ENCODE data around the gene KCNIP2. TPM values are rescaled to one million over a fixed set of nuclear protein-coding genes. Genes with fewer than 3 reads are reported as not detected.
A peak's percentile ranks its signal among the peaks of the same experiment; 100 is the strongest.

KCNIP2 gene
- total RNA-seq, 1 donor from 2014 or later = 30.0 TPM

DNA sequence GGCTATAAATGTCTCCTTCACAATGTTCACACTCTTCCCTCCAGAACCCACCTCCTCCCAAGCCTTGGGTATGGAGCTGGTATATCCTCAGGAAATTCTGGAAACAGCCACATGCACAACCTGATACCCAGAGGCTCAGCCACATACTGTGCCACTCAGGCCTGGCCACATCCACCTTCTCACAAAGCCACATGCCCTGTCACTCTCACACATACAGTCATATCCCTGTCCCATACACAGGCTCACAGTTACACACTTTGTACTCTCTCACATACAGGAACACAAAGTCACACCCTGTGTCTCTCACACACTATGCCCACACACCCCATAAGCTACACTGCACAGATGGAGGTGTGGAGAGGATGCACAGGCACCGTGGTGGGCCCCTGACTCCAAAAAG lies 10.1 kb downstream of the KCNIP2 start:
- Mint-ChIP-seq H3K27me3 (ENCODE audit: unreplicated experiment) (peaks cover 12% of the 10 kb centered on the region), H3K9me3 (ENCODE audit: unreplicated experiment) (peaks cover 10% of the 10 kb centered on the region), H3K36me3 (ENCODE audit: unreplicated experiment) (no peaks in the 10 kb centered on the region), H3K27ac (ENCODE audit: unreplicated experiment) (peak overlapping the region; percentile 67), H3K4me3 (ENCODE audit: unreplicated experiment) (no peak overlapping the region), H3K4me1 (ENCODE audit: low read depth, unreplicated experiment) (peaks cover 47% of the 10 kb centered on the region)
- no peak for DNase-seq
- TF ChIP-seq, protein P1, sequence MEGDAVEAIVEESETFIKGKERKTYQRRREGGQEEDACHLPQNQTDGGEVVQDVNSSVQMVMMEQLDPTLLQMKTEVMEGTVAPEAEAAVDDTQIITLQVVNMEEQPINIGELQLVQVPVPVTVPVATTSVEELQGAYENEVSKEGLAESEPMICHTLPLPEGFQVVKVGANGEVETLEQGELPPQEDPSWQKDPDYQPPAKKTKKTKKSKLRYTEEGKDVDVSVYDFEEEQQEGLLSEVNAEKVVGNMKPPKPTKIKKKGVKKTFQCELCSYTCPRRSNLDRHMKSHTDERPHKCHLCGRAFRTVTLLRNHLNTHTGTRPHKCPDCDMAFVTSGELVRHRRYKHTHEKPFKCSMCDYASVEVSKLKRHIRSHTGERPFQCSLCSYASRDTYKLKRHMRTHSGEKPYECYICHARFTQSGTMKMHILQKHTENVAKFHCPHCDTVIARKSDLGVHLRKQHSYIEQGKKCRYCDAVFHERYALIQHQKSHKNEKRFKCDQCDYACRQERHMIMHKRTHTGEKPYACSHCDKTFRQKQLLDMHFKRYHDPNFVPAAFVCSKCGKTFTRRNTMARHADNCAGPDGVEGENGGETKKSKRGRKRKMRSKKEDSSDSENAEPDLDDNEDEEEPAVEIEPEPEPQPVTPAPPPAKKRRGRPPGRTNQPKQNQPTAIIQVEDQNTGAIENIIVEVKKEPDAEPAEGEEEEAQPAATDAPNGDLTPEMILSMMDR (IDR thresholded peaks at IDR 0.05; ENCODE audit: partially characterized antibody, unreplicated experiment) = no peak

DNA sequence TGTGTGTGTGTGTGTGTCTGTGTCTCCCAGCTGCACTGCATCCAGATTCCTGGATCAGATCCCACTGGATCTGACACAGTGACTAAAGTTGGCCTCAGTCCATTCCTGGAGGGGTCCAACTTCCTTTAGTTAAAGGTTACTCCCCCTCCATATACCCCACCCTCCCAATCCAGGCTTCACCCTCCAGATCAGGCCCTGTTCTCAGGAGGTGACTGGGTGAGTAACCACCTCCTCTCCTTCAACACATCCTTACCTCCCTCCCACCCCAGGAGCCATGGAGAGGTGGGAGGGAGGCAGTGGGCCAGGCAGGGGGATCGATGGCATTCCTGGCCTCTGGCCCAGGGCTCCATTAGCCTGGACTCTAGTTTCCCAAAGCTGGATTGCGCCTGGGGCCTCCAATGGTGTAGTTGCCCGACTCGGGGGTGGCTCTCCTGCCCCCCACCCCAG lies 11.3 kb downstream of the KCNIP2 start:
- Mint-ChIP-seq H3K27ac (ENCODE audit: unreplicated experiment) (no peak overlapping the region), H3K4me3 (ENCODE audit: unreplicated experiment) (no peak overlapping the region), H3K36me3 (ENCODE audit: unreplicated experiment) (peaks cover 1% of the 10 kb centered on the region), H3K27me3 (ENCODE audit: unreplicated experiment) (peaks cover 12% of the 10 kb centered on the region), H3K9me3 (ENCODE audit: unreplicated experiment) (peaks cover 8% of the 10 kb centered on the region), H3K4me1 (ENCODE audit: low read depth, unreplicated experiment) (peaks cover 37% of the 10 kb centered on the region)
- TF ChIP-seq, protein P1 (IDR thresholded peaks at IDR 0.05; ENCODE audit: partially characterized antibody, unreplicated experiment) = no peak
- DNase-seq = no peak

DNA sequence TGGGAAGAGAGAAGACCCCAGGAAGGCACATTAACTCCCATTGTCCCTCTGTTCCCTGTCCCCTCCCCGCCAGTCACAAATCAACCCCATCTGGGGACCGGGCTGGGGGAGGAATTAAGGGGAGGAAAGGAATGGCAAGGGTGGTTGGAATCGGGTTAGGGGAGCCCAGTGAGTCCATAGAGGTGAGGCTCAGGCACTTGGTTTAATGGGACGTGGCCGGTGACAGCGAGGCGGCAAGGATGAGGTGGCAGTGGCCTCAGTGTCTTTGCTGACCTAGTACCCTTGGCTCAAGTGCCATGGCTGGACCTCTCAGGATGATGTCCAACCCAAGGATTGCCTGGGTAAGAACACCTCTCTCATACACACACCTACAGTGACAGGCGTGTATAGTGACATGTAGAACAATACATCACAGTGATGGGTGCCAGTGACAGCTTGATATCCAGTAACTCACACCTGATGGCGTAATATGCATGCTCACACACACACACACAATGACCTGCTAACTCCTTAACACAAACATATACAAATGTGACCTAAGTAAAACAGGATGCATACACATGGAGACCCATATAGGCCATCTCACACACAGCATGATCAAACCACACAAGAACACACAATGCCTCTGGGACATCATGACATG lies 12.3 kb downstream of the KCNIP2 start:
- Mint-ChIP-seq H3K4me1 (ENCODE audit: low read depth, unreplicated experiment) (peaks cover 37% of the 10 kb centered on the region), H3K4me3 (ENCODE audit: unreplicated experiment) (peak overlapping the region; percentile 86), H3K36me3 (ENCODE audit: unreplicated experiment) (peaks cover 5% of the 10 kb centered on the region), H3K27ac (ENCODE audit: unreplicated experiment) (peak overlapping the region; percentile 8), H3K9me3 (ENCODE audit: unreplicated experiment) (peaks cover 8% of the 10 kb centered on the region), H3K27me3 (ENCODE audit: unreplicated experiment) (peaks cover 12% of the 10 kb centered on the region)
- TF ChIP-seq, protein P1 (IDR thresholded peaks at IDR 0.05; ENCODE audit: partially characterized antibody, unreplicated experiment) = no peak
- DNase-seq = no peak

DNA sequence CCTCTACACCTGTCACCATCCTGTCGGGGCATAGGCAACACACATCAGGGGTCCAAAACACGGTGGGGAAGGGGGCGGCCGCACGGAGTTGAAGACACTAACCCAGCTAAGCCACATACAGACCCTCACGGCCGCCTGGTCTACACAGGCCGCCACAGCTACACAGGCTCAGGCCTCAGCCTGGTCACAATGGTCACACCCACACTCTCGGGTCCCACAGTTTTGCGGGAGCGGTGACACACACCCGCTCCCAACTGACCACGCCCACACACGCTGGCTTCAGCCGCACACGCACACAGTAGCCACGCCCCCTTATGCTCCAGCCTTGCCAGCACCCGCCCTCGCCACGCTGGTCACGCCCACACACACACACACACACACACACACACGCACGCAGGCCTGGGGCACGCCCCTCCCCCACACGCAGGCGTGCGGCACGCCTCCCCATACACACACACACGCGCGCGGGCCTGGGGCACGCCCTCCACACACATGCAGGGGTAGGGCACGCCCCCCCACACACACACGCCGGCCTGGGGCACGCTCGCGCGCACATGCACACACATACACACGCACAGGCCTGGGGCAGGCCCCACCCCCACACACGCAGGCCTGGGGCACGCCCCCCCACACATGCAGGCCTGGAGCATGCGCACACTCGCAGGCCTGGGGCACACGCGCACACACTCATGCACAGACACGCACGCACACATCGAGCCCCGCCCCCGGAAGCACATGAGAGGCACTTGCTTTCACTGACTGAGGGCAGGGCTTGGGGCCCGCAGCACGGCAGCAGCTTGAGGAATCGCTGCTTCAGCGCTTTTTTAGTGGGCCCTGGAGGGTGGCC lies 13.1 kb downstream of the KCNIP2 start:
- peak overlapping the region; percentile 86 for H3K4me3 Mint-ChIP-seq (ENCODE audit: unreplicated experiment)
- peaks cover 5% of the 10 kb centered on the region for H3K36me3 Mint-ChIP-seq (ENCODE audit: unreplicated experiment)
- peaks cover 31% of the 10 kb centered on the region for H3K4me1 Mint-ChIP-seq (ENCODE audit: low read depth, unreplicated experiment)
- TF ChIP-seq, protein P1 (IDR thresholded peaks at IDR 0.05; ENCODE audit: partially characterized antibody, unreplicated experiment) = no peak
- peak; percentile 87 for DNase-seq
- H3K27ac Mint-ChIP-seq (ENCODE audit: unreplicated experiment) = peak overlapping the region; percentile 82
- peaks cover 8% of the 10 kb centered on the region for H3K9me3 Mint-ChIP-seq (ENCODE audit: unreplicated experiment)
- H3K27me3 Mint-ChIP-seq (ENCODE audit: unreplicated experiment) = peaks cover 12% of the 10 kb centered on the region
